PFSK-1 (cell line): ENCODE results near the gene RPS6KA4.

Experiments used
- FOXP2 ChIP-seq: optimal IDR thresholded peaks from 2 replicates; pipeline ENCODE3; 2011; ENCODE audit warnings: borderline replicate concordance, control low read depth, inconsistent platforms; ENCODE audit not compliant: insufficient read depth; ENCODE audit errors: extremely low read length, extremely low read depth
- POLR2AphosphoS5 ChIP-seq: IDR thresholded peaks from 2 replicates; pipeline ENCODE4 v1.6.1; 2012; ENCODE audit warnings: low read depth, mild to moderate bottlenecking, control low read depth, low read length, moderate library complexity
- SIN3A ChIP-seq: IDR thresholded peaks from 2 replicates; pipeline ENCODE4 v1.6.1; 2012; ENCODE audit warnings: mild to moderate bottlenecking, low read length, moderate library complexity, borderline replicate concordance; ENCODE audit not compliant: insufficient read depth
- TAF1 ChIP-seq: IDR thresholded peaks from 2 replicates; pipeline ENCODE4 v1.6.1; 2012; ENCODE audit warnings: low read length, control low read depth, borderline replicate concordance; ENCODE audit not compliant: insufficient read depth
- TF ChIP-seq, protein P1 (sequence below), 2 experiments: IDR thresholded peaks; 2 replicates each; pipeline versions ENCODE4 v1.6.1 to v1.8.0; 2011 to 2012; ENCODE audit warnings: low read depth in 2 of 2, low read length in 2 of 2, control low read depth in 1 of 2, inconsistent platforms in 1 of 2, mild to moderate bottlenecking in 1 of 2, moderate library complexity in 1 of 2; ENCODE audit not compliant: insufficient read depth in 1 of 2

The RPS6KA4 gene

GRCh38 chr11:64341429-64341828, 17.5 kb upstream of the RPS6KA4 start:
- no peak for TF ChIP-seq TAF1
- no peak for TF ChIP-seq SIN3A
- TF ChIP-seq FOXP2, result no peak
- no peak for TF ChIP-seq POLR2AphosphoS5
- TF ChIP-seq, protein P1, sequence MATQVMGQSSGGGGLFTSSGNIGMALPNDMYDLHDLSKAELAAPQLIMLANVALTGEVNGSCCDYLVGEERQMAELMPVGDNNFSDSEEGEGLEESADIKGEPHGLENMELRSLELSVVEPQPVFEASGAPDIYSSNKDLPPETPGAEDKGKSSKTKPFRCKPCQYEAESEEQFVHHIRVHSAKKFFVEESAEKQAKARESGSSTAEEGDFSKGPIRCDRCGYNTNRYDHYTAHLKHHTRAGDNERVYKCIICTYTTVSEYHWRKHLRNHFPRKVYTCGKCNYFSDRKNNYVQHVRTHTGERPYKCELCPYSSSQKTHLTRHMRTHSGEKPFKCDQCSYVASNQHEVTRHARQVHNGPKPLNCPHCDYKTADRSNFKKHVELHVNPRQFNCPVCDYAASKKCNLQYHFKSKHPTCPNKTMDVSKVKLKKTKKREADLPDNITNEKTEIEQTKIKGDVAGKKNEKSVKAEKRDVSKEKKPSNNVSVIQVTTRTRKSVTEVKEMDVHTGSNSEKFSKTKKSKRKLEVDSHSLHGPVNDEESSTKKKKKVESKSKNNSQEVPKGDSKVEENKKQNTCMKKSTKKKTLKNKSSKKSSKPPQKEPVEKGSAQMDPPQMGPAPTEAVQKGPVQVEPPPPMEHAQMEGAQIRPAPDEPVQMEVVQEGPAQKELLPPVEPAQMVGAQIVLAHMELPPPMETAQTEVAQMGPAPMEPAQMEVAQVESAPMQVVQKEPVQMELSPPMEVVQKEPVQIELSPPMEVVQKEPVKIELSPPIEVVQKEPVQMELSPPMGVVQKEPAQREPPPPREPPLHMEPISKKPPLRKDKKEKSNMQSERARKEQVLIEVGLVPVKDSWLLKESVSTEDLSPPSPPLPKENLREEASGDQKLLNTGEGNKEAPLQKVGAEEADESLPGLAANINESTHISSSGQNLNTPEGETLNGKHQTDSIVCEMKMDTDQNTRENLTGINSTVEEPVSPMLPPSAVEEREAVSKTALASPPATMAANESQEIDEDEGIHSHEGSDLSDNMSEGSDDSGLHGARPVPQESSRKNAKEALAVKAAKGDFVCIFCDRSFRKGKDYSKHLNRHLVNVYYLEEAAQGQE (IDR thresholded peaks at IDR 0.05; ENCODE audit: insufficient read depth in 1 of 2, low read depth in 2 of 2, low read length in 2 of 2), result no peak

DNA sequence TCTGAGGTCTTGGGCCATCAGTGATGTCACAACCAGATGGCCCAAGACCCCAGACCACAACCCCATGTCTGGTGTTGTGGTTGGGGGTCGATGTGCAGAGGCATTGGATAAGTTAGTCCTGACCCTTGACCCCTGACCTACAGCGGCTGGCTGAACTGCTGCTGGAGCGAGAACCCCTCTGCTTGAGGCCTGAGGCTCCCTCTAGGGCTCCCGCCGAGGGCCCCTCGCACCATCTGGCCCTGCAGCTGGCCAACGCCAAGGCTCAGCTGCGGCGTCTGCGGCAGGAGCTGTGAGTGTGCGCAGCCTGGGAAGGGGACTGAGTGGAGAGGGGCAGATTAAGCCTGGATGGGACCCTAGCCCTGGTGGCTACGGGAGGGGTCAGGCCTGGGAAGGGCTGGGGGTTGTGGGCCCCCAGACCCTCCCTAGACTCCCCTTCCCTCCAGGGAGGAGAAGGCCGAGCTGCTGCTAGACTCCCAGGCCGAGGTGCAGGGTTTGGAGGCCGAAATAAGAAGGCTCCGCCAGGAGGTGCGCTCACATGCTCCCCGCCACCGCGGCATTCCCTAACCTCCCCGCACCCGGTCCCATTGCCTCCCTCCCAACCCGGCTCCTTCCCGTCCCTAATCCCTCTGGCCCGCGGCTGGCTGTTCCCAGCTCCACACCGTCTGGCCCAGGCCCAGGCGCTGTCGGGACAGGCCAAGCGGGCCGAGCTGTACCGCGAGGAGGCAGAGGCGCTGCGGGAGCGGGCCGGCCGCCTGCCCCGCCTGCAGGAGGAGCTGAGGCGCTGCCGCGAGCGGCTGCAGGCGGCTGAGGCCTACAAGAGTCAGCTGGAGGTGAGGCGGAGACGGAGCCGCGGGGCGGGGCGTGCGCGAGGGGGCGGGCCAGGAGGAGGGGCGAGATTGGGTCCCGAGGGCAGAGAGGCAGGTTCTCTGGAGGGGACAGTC, 16.8 kb upstream of the RPS6KA4 start:
- TF ChIP-seq SIN3A, result no peak
- TF ChIP-seq POLR2AphosphoS5, result no peak
- peak; percentile 27 for TF ChIP-seq FOXP2
- TF ChIP-seq TAF1, result no peak
- TF ChIP-seq, protein P1 (IDR thresholded peaks at IDR 0.05; ENCODE audit: insufficient read depth in 1 of 2, low read depth in 2 of 2, low read length in 2 of 2), result no peak

DNA sequence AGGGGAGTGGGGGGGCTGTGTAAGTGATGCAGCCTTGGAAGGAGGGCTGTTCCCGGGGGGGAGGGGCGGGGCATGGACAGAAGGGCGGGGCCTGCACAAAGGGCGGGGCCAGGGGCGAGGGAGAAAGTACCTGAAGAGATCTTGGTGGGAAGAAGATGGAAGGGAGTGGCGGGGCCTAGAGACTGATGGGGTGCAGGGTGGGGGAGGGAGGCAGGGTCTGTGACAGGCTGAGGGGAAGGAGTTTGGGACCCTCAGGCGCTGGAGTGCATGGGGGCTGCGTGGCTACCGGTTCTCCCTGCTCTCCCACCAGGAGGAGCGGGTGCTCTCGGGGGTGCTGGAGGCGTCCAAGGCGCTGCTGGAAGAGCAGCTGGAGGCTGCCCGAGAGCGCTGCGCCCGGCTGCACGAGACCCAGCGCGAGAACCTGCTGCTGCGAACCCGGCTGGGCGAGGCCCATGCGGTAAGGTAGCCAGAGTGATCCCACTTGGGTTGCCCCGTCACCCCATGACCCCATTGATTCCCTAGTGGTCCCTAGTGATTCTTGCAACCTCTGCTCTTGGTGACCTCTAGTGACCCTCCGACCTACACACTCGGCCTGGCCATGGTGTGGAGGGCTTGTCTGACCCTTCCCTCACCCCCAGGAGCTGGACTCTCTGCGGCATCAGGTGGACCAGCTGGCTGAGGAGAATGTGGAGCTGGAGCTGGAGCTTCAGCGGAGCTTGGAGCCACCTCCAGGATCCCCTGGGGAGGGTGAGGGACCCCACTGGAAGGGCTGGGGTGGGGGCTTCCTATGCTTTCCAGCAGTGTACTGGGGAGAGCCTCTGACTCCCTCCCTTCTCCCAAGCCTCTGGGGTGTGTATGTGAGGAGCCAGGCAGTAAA, 15.9 kb upstream of the RPS6KA4 start:
- TF ChIP-seq FOXP2, result no peak
- TF ChIP-seq, protein P1 (IDR thresholded peaks at IDR 0.05; ENCODE audit: insufficient read depth in 1 of 2, low read depth in 2 of 2, low read length in 2 of 2), result no peak
- no peak for TF ChIP-seq POLR2AphosphoS5
- TF ChIP-seq SIN3A, result no peak
- no peak for TF ChIP-seq TAF1

GRCh38 chr11:64343767-64344559, 15.0 kb upstream of the RPS6KA4 start:
- TF ChIP-seq, protein P1 (IDR thresholded peaks at IDR 0.05; ENCODE audit: insufficient read depth in 1 of 2, low read depth in 2 of 2, low read length in 2 of 2), result no peak
- TF ChIP-seq TAF1, result no peak
- TF ChIP-seq POLR2AphosphoS5, result no peak
- TF ChIP-seq FOXP2, result no peak
